Sigmoid colon (tissue), 4 donors: ENCODE results near the gene SSBP1.

Experiments used
- POLR2A ChIP-seq, 2 donors: fragments of 450-650 bp; IDR thresholded peaks; one replicate each; pipeline ENCODE4 v1.6.1; 2016; ENCODE audit warnings: antibody characterized with exemption in 2 of 2, mild to moderate bottlenecking in 2 of 2, moderate library complexity in 2 of 2
- POLR2AphosphoS5 ChIP-seq, 4 donors: sonication (generic); formaldehyde crosslinking; IDR thresholded peaks; one replicate each; pipeline ENCODE4 v1.6.1; 2017; ENCODE audit warnings: antibody characterized with exemption in 4 of 4
- TF ChIP-seq, protein P1 (sequence below), 4 experiments: fragments of 450-650 bp in 3 of 4; fragments of 200-600 bp in 1 of 4; IDR thresholded peaks; one replicate each; pipeline ENCODE4 v1.5.1; 2016 to 2019; ENCODE audit warnings: antibody characterized with exemption in 4 of 4, mild to moderate bottlenecking in 3 of 4, moderate library complexity in 2 of 4

DNA sequence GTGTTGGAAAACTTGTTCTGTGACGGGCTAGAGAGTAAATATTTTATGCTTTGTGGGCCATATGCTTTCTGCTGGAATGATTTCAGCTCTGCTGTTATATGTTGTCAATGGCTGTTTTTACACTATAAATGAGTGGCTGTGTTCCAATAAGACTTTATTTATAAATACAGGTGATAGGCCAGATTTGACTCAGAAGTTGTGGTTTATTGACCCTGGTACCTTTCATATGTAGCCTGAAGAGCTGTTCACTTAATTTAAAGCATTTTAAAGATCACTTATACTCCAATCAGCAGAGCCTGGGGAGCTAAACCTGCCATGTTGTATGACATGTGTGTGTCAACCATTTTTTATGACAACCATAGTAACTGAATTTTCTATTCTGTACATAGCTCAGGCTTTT lies 9.1 kb upstream of the SSBP1 start:
- TF ChIP-seq, protein P1, sequence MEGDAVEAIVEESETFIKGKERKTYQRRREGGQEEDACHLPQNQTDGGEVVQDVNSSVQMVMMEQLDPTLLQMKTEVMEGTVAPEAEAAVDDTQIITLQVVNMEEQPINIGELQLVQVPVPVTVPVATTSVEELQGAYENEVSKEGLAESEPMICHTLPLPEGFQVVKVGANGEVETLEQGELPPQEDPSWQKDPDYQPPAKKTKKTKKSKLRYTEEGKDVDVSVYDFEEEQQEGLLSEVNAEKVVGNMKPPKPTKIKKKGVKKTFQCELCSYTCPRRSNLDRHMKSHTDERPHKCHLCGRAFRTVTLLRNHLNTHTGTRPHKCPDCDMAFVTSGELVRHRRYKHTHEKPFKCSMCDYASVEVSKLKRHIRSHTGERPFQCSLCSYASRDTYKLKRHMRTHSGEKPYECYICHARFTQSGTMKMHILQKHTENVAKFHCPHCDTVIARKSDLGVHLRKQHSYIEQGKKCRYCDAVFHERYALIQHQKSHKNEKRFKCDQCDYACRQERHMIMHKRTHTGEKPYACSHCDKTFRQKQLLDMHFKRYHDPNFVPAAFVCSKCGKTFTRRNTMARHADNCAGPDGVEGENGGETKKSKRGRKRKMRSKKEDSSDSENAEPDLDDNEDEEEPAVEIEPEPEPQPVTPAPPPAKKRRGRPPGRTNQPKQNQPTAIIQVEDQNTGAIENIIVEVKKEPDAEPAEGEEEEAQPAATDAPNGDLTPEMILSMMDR (IDR thresholded peaks at IDR 0.05) = no peak
- TF ChIP-seq POLR2A (IDR thresholded peaks at IDR 0.05) (no peak), POLR2AphosphoS5 (IDR thresholded peaks at IDR 0.05) (no peak)
